Activated CD8-positive, alpha-beta memory T cell treated with anti-CD3 and anti-CD28 coated beads for 24 hours (primary cell): ENCODE results near the gene SHKBP1.
"Not testable (repeated sequence)": the region's sequence is repeated elsewhere in the genome, so short reads cannot be mapped to it uniquely, and the experiment has no call there.

ENCODE experiments used
- DNase-seq: peaks from one replicate; pipeline ENCODE4 v3.0.0-alpha.2; 2020

The SHKBP1 gene

GRCh38 chr19:40616178-40616577 is 39.5 kb downstream of the SHKBP1 start:
- no peak for DNase-seq

DNA sequence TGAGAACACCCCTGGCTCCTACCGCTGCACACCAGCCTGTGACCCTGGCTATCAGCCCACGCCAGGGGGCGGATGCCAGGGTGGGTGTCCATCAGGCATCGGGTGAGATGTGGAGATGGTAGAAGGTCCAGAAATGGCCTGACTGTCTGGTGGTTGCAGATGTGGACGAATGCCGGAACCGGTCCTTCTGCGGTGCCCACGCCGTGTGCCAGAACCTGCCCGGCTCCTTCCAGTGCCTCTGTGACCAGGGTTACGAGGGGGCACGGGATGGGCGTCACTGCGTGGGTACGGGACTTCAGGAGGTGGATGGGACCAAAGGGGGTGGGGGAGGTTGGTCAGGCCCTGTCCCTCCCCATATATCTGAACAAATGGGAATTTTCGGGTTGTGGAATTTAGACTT is 40.3 kb downstream of the SHKBP1 start:
- DNase-seq = no peak

DNA sequence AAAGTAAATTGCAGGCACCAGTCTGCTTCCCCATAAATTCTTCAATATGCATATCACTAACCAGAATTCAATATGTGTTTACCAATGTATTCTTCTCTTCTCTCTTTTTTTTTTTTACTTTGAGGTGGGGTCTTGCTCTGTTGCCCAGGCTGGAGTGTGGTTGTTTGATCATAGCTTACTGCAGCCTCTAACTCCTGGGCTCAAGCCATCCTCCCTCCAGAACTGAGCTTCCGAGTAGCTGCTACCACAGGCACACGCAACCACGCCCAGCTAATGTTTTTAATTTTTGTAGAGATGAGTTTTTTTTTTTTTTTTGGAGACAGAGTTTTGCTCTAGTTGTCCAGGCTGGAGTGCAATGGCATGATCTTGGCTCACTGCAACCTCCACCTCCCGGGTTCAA is 41.3 kb downstream of the SHKBP1 start:
- DNase-seq = no peak

- no peak for DNase-seq
These were observed 42.9 kb downstream of the SHKBP1 start for GRCh38 chr19:40619333-40620160.

- no peak for DNase-seq
These were observed 43.5 kb downstream of the SHKBP1 start for GRCh38 chr19:40620161-40620485.

- no peak for DNase-seq
These were observed 44.6 kb downstream of the SHKBP1 start for GRCh38 chr19:40621283-40621682.

GRCh38 chr19:40621966-40622772 is 45.5 kb downstream of the SHKBP1 start:
- DNase-seq = no peak

DNA sequence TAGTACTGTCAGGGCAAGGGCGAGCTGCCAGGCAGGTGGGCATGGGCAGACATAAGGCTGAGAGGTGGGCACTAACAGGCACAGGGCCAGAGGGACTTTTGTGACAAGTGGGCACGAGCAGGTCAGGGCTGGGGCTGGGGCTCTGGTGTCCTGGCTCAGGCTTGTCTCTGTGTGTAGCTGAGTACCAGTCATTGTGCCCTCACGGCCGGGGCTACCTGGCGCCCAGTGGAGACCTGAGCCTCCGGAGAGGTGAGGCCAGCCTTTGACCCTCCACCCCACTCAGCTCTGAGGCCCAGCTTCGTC is 46.1 kb downstream of the SHKBP1 start:
- no peak for DNase-seq

DNA sequence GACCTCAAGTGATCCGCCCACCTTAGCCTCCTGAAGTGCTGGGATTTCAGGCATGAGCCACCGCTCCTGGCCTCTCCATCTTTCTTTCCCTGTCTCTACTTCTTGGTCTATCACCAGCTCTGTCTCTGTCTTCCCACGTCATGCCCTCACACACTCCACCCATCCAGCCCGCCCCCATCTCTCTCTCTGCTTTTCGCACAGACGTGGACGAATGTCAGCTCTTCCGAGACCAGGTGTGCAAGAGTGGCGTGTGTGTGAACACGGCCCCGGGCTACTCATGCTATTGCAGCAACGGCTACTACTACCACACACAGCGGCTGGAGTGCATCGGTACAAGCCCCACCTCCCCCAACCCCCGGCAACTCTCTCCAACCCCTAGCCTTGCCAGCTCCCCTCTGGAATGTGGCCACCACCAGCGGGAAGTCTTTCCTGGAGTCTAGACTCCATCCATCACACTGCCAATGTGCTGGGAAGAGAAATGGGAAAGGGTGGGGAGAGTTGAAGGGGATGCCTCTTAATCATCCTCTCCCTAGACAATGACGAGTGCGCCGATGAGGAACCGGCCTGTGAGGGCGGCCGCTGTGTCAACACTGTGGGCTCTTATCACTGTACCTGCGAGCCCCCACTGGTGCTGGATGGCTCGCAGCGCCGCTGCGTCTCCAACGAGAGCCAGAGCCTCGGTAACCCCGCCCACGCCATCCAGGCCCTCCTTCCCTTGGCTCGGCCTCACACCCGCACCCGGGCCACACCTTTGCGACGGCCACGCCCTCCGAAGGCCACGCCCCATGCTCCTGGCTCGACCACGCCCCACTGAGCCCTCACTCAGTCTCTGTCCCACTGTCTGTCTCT is 47.0 kb downstream of the SHKBP1 start:
- DNase-seq = no peak

GRCh38 chr19:40624369-40625153 is 47.9 kb downstream of the SHKBP1 start:
- not testable (repeated sequence) for DNase-seq

GRCh38 chr19:40625406-40626120 is 48.9 kb downstream of the SHKBP1 start:
- no peak for DNase-seq

GRCh38 chr19:40626918-40627317 is 50.2 kb downstream of the SHKBP1 start:
- no peak for DNase-seq

DNA sequence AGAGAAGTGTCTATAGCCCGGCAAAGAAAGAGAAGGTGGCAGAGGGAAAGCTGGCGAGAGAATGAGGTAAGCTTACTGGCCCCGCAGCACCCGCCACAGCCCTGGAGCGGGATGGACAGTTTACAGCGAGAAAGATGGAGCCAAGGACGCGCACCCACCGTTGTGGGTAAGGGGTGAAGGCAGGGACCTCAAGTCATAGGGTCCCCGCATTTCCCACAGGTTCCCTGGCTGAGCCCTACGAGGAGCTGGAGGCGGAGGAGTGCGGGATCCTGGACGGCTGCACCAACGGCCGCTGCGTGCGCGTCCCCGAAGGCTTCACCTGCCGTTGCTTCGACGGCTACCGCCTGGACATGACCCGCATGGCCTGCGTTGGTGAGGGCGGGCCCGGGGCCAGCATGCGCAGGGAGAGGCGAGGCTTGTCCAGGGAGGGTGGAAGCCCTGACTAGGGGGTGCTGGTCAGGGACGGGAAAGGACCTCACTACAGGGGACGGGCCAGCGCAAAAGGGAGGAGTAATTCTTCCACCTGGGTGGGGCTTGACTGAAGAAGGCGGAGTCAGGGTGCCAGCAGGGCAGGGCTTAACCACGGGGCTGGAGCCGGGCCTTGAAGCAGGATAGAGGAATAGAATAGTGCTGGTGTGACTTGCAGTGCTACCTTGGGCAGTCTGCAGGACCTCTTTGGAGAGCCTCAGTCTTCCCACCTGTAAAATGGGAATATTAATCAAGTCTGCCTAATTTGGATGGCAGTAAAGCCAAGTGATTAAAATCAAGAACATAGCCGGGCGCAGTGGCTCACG is 51.0 kb downstream of the SHKBP1 start:
- no peak for DNase-seq

- DNase-seq = no peak
These were observed 52.7 kb downstream of the SHKBP1 start for GRCh38 chr19:40629346-40629745.

GRCh38 chr19:40630571-40631160 is 54.0 kb downstream of the SHKBP1 start:
- DNase-seq = no peak

- no peak for DNase-seq
These were observed 55.8 kb downstream of the SHKBP1 start for GRCh38 chr19:40632311-40633036.

DNA sequence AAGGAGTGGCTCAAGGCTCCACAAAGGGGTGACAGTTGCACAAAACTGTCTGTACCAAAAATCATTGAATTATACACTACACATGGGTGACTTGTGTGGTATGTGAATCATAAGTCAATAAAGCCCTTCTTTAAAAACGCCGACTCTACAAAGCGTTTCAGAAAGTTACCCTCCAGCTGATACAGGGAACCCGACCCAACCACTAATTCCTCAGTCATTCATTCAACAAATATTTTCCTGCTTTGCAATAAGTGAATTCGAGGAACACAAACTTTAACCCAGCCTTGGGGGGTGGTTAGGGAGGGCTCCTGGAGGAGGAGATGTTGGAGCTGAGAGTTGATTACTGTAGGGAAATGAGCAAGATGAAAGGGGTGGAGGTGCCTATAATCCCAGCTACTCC is 56.5 kb downstream of the SHKBP1 start:
- DNase-seq = no peak

DNA sequence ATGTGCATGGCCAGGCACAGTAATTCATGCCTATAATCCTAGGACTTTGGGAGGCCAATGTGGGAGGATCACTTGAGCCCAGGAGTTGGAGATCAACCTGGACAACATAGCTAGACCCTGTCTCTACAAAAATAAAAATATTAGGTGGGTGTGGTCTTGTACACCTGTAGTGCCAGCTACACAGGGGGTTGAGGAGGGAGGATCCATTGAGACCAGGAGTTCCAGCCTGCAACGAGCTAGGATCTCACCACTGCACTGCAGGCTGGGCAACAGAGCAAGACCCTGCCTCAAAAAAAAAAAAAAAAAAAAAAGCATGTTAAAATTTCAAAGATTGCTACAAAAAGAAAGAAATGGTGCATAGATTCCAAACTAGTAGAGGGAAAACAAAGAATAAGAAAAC is 61.7 kb downstream of the SHKBP1 start:
- no peak for DNase-seq

GRCh38 chr19:40639638-40639982 is 62.9 kb downstream of the SHKBP1 start:
- no peak for DNase-seq

GRCh38 chr19:40640744-40641143 is 64.1 kb downstream of the SHKBP1 start:
- DNase-seq = no peak
